ENCODE results near the gene SPATA33. TPM values are rescaled to one million over a fixed set of nuclear protein-coding genes. Genes with fewer than 3 reads are reported as not detected.
"Not testable (repeated sequence)": the region's sequence is repeated elsewhere in the genome, so short reads cannot be mapped to it uniquely, and the experiment has no call there.

The SPATA33 gene
- total RNA-seq, 6 experiments from 2014 or later, result 6.3 to 10.1 (median 7.8) TPM

DNA sequence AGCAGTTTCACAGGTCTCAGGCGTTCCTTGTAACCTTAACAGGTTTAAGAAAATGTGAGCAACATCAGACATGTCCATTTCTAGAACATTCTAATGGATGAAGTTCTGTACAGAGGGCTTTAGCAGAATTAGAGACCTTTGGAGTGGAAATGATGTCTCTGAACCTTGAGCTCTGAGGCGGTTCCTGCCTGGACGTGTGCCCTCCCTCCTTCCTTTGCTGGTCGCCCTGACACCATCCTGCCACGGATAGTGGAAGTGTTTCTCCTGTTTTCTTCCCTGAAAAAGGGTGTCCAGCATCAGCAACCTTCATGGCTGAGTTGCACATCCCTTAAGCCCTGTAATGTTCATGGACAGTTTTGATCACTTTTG lies 11.1 kb downstream of the SPATA33 start:
- Mint-ChIP-seq H3K27ac (no peak overlapping the region), H3K4me3 (no peak overlapping the region), H3K27me3 (ENCODE audit: insufficient read depth) (no peaks in the 10 kb centered on the region; the same call in 1 of the 2 replicates), H3K4me1 (ENCODE audit: low read depth) (peaks cover 12% of the 10 kb centered on the region), H3K9me3 (no peaks in the 10 kb centered on the region), H3K36me3 (ENCODE audit: low read depth) (peaks cover 18% of the 10 kb centered on the region)
- DNase-seq, result no peak
- TF ChIP-seq, protein P1, sequence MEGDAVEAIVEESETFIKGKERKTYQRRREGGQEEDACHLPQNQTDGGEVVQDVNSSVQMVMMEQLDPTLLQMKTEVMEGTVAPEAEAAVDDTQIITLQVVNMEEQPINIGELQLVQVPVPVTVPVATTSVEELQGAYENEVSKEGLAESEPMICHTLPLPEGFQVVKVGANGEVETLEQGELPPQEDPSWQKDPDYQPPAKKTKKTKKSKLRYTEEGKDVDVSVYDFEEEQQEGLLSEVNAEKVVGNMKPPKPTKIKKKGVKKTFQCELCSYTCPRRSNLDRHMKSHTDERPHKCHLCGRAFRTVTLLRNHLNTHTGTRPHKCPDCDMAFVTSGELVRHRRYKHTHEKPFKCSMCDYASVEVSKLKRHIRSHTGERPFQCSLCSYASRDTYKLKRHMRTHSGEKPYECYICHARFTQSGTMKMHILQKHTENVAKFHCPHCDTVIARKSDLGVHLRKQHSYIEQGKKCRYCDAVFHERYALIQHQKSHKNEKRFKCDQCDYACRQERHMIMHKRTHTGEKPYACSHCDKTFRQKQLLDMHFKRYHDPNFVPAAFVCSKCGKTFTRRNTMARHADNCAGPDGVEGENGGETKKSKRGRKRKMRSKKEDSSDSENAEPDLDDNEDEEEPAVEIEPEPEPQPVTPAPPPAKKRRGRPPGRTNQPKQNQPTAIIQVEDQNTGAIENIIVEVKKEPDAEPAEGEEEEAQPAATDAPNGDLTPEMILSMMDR (IDR thresholded peaks at IDR 0.05), result no peak

DNA sequence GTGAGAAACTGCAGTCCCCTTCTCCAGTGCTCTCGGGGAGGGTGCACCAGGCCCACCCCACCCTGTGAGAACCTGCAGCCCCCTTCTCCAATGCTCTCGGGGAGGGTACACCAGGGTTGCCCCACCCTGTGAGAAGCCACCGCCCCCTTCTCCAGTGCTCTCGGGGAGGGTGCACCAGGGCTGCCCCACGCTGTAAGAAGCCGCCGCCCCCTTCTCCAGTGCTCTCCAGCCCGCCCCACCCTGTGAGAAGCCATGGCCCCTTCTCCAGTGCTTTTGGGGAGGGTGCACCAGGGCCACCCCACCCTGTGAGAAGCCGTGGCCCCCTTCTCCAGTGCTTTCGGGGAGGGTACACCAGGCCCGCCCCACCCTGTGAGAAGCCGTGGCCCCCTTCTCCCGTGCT lies 12.1 kb downstream of the SPATA33 start:
- H3K36me3 Mint-ChIP-seq (ENCODE audit: low read depth), result peaks cover 10% of the 10 kb centered on the region
- no peak overlapping the region for H3K4me3 Mint-ChIP-seq
- H3K27ac Mint-ChIP-seq, result no peak overlapping the region
- no peak for DNase-seq
- no peaks in the 10 kb centered on the region for H3K9me3 Mint-ChIP-seq
- H3K4me1 Mint-ChIP-seq (ENCODE audit: low read depth), result peaks cover 12% of the 10 kb centered on the region
- TF ChIP-seq, protein P1 (IDR thresholded peaks at IDR 0.05), result no peak
- H3K27me3 Mint-ChIP-seq (ENCODE audit: insufficient read depth), result no peaks in the 10 kb centered on the region; the same call in 1 of the 2 replicates

DNA sequence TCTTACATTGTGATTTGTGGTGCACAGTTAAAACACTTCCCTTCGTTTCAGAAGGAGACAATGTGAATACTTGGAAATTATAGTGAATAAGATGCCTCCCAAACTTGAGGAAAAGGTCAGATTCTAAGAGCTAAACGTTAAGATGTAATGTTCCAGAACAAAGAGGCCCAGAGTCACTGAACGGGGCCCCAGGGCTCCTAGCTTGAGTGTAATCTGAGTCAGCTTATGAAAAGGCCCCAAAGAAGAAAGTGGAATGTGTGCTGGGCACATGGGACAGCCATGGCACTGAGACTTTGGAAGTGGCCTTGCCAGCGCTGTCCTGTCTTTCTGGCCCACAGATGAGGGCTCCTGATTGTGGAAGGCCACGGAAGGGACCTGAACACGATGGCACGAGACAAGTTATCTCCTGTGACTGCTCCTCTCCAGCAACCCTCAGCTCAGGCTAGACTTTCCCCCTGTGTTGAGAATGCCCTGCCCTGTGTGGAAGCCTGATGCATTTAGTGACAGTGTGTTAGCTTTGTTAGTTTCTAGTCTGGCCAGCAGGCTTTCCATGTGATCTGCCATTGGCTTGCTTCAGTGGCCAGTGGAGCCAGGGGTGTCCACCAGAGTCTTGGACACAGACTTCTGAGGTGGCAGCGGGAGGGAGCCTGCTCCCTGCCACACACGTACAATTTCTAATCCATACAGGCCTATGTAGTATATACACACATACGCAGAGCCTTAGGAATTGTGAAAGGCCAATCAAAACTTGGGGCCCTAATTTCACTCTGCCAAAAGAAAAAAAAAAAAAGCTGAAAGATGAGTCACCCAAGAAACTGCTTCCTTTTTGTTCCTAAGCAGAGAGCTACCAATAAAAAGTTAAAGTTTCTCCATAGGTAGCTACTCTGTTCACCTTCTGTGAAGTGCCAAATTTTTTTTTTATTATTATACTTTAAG lies 13.1 kb downstream of the SPATA33 start:
- DNase-seq, result peak; percentile 14
- TF ChIP-seq, protein P1 (IDR thresholded peaks at IDR 0.05), result no peak
- H3K36me3 Mint-ChIP-seq (ENCODE audit: low read depth), result peaks cover 11% of the 10 kb centered on the region
- H3K27me3 Mint-ChIP-seq (ENCODE audit: insufficient read depth), result no peaks in the 10 kb centered on the region; the same call in 1 of the 2 replicates
- no peak overlapping the region for H3K4me3 Mint-ChIP-seq
- H3K9me3 Mint-ChIP-seq, result peaks cover 3% of the 10 kb centered on the region; the same call in 1 of the 2 replicates
- H3K4me1 Mint-ChIP-seq (ENCODE audit: low read depth), result peaks cover 12% of the 10 kb centered on the region
- peak overlapping the region; percentile 77 for H3K27ac Mint-ChIP-seq

DNA sequence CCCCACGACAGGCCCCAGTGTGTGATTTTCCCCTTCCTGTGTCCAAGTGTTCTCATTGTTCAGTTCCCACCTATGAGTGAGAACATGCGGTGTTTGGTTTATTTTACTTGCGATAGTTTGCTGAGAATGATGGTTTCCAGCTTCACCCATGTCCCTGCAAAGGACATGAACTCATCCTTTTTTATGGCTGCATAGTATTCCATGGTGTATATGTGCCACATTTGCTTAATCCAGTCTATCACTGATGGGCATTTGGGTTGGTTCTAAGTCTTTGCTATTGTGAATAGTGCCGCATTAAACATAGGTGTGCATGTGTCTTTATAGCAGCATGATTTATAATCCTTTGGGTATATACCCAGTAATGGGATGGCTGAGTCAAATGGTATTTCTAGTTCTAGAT lies 13.9 kb downstream of the SPATA33 start:
- H3K27ac Mint-ChIP-seq; DNase-seq; H3K9me3 Mint-ChIP-seq; H3K4me3 Mint-ChIP-seq; H3K27me3 Mint-ChIP-seq (ENCODE audit: insufficient read depth); H3K36me3 Mint-ChIP-seq (ENCODE audit: low read depth): not testable (repeated sequence)
- peaks cover 12% of the 10 kb centered on the region for H3K4me1 Mint-ChIP-seq (ENCODE audit: low read depth)

DNA sequence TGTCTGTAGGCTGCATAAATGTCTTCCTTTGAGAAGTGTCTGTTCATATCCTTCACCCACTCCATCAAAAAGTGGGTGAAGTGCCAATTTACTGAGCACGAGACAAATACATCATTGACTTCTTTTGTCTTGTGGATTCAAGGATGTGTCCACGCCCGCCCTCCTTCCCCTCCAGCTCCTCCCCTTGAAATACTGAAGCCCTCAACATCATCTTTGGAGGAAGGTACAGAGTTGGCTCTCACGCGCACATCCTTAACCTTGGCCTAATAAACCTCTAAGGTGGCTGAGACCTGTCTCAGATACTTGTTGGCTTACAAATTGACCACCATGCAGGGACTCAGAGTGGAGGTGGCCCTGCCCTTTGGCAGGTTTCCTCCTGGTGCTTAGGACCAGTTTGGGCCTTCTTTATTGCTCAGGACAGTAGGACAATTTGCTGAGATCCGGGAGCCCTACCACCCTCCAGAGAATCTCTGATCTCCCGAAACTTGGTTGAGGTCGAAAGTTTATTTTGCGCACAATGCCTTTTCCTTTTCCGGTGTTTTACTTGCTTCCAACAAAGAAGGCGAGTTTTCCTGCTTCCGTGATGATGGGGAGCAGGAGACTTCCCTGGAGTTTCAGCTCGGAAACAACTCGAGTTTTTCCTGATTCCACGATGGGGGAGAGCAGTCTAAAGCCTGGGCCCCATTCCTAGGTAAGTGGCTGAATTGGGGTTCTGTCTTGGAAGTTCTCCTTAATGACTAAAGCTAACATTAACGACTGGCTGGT lies 14.7 kb downstream of the SPATA33 start:
- H3K27me3 Mint-ChIP-seq (ENCODE audit: insufficient read depth), result no peaks in the 10 kb centered on the region
- TF ChIP-seq, protein P1 (IDR thresholded peaks at IDR 0.05), result no peak
- no peak overlapping the region for H3K27ac Mint-ChIP-seq
- H3K9me3 Mint-ChIP-seq, result peaks cover 4% of the 10 kb centered on the region; the same call in 1 of the 2 replicates
- H3K36me3 Mint-ChIP-seq (ENCODE audit: low read depth), result peaks cover 12% of the 10 kb centered on the region
- DNase-seq, result no peak
- no peak overlapping the region for H3K4me3 Mint-ChIP-seq
- peaks cover 12% of the 10 kb centered on the region for H3K4me1 Mint-ChIP-seq (ENCODE audit: low read depth)

Measured in HFFc6 (cell line).